Epithelial cell of esophagus (primary cell): ENCODE results near the gene TUBGCP6.

Source experiments
- DNase-seq: peaks from one replicate; pipeline ENCODE4 v3.0.0; 2010; ENCODE audit warnings: low read depth
- H3K4me3 ChIP-seq: 2 replicates; pipeline ENCODE4 v1.5.1; 2011; ENCODE audit warnings: mild to moderate bottlenecking, low read length, control low read depth
- TF ChIP-seq, protein P1 (sequence below): IDR thresholded peaks from 2 replicates; pipeline ENCODE4 v1.5.1; 2011; ENCODE audit warnings: low read depth, mild to moderate bottlenecking, low read length, control low read depth, inconsistent platforms; ENCODE audit not compliant: insufficient read depth; ENCODE audit errors: missing control alignments

The TUBGCP6 gene

DNA sequence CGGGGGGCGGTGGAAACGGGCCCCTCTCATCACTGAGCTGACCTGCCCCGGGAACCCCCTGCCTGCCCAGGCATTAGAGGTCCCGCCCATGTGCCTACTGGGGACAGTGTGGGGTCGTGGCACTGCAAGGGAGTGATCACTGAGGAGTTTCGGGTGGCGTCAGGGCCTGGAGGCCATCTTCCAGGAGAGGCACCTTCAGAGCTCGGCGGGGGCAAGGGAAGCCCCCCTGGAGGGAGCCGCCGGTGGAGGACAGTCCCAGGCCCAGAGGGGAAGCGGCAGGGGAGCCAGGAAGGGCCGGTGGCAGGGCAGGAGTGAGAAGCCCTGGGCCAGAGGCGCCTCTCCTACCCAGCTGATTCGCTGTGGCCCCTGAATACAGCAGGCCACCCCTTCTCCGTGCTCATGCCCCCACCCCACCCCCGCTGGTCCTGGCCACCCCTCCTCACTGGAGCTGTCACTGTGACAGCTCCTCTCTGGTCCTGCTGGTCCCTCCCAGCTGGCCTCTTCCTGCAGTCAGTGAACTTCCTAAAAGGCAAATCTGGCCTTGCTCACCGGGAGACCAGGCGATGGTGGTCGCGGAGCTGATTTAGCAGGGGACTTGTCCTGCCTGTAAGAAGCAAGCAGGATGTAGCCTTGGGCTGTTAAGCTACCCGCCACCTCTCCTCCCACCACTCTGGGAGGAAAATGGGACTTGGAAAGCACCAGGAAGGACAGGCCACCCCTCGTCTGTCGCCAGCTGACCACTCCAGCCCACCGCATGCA lies 27.4 kb upstream of the TUBGCP6 start:
- TF ChIP-seq, protein P1, sequence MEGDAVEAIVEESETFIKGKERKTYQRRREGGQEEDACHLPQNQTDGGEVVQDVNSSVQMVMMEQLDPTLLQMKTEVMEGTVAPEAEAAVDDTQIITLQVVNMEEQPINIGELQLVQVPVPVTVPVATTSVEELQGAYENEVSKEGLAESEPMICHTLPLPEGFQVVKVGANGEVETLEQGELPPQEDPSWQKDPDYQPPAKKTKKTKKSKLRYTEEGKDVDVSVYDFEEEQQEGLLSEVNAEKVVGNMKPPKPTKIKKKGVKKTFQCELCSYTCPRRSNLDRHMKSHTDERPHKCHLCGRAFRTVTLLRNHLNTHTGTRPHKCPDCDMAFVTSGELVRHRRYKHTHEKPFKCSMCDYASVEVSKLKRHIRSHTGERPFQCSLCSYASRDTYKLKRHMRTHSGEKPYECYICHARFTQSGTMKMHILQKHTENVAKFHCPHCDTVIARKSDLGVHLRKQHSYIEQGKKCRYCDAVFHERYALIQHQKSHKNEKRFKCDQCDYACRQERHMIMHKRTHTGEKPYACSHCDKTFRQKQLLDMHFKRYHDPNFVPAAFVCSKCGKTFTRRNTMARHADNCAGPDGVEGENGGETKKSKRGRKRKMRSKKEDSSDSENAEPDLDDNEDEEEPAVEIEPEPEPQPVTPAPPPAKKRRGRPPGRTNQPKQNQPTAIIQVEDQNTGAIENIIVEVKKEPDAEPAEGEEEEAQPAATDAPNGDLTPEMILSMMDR, result no peak
- no peak for DNase-seq
- no peak overlapping the region for H3K4me3 ChIP-seq

DNA sequence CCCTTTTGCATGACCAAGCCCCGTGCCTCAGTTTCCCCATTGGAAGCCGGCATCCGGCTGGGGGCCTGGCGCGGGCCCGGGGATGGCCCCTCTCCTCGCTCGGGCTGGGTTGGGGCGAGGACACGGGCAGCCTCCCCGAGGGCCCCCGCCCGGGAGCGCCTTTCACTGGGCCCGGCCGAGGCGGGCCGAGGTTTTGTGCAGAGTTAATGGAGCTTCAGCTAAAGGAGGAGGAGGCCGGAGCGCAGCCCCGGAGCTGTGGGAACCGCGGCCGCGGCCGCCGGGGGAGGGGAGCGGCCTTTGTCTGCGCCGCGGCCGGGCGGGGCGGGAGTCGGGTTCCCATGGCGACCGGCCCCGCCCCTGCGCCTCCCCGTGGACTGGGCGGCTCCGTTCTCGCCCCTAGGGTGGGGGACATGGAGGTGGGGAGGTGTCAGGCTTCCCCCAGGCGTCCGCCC lies 26.7 kb upstream of the TUBGCP6 start:
- TF ChIP-seq, protein P1, result no peak
- DNase-seq, result peak; percentile 73
- peak overlapping the region; percentile 45 for H3K4me3 ChIP-seq

DNA sequence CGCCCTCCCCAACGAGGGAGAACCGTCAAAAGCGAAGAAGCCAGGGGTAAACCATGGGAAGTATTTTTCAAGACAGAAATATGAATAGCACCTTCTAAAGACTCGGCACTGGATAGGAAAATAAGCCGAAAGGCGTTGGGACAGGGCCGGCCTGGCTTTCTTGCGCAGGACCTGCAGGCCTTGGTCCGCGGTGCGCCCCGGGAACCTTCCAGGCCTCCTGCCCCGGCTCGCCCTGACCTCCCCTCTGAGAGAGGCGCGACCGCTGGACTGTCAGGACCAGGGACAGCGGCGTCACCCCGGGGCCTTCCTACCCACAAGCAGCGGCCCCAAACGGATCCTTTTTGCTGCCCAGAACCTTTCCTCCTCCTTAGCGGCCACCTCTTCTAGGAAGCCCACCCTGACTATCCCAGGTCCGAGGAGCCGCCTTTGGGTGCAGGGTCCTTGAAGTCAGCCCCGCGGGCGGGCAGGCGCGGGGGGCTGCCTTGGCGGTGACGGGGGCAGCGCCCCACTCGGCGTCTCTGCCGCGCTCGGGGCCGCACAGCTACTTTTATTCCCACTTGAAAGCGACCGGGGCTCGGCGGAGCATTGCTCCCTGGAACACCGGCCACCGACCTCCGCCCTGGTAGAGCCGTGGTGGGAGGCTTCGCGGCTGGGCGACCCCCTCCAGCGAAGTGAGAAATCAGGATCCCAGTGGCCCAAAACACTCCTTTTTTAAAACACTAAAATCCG lies 26.0 kb upstream of the TUBGCP6 start:
- TF ChIP-seq, protein P1, result no peak
- DNase-seq, result peak; percentile 72
- H3K4me3 ChIP-seq, result peak overlapping the region; percentile 45

GRCh38 chr22:50269970-50270665 lies 25.3 kb upstream of the TUBGCP6 start, which contains the start of gene MAPK11:
Gene MAPK11, minus strand, starts transcription at chr22:50270380. Its CDS starts 88 bp downstream, at chr22:50270292.
- DNase-seq, result peak; percentile 50
- peak within 1 kb of the TSS; percentile 45 for H3K4me3 ChIP-seq
- TF ChIP-seq, protein P1, result no peak

- peak overlapping the region; percentile 18 for H3K4me3 ChIP-seq
- DNase-seq, result no peak
- TF ChIP-seq, protein P1, result no peak
Observed at GRCh38 chr22:50269573-50269969, 24.7 kb upstream of the TUBGCP6 start.

GRCh38 chr22:50268655-50269113 lies 23.9 kb upstream of the TUBGCP6 start:
- peak; percentile 55 for DNase-seq
- H3K4me3 ChIP-seq, result no peak overlapping the region
- TF ChIP-seq, protein P1, result no peak
